Measurements from ENCODE around the gene LRRC47. TPM values are rescaled to one million over a fixed set of nuclear protein-coding genes. Genes with fewer than 3 reads are reported as not detected.

LRRC47 gene
- total and polyA plus RNA-seq, 8 donors = 12.0 to 212 (median 27.1) TPM

- Histone ChIP-seq H3K27ac (no peak overlapping the region), H3K36me3 (peaks cover 20 to 74% (median 68%) of the 10 kb centered on the region in 4 donors), H3K9me3 (no peaks in the 10 kb centered on the region), H3K4me1 (peaks cover 0 to 13% (median 8%) of the 10 kb centered on the region in 4 donors), H3K27me3 (peaks cover 0 to 25% (median 18%) of the 10 kb centered on the region in 3 donors), H3K4me3 (no peak overlapping the region)
- 85 to 94% (median 87%) methylated on average over 14 of the region's 14 CpGs for WGBS, 5 donors
- intact Hi-C loops (cut with DNase I; ENCODE audit: low total_unique reads) = no loop called here
- no peak for DNase-seq
- no peak for TF ChIP-seq EP300 (IDR thresholded peaks at IDR 0.05)
- no peak for TF ChIP-seq POLR2A (IDR thresholded peaks at IDR 0.05)
- TF ChIP-seq POLR2AphosphoS5 (IDR thresholded peaks at IDR 0.05) = no peak
- no peak for TF ChIP-seq CTCF (IDR thresholded peaks at IDR 0.05)
These were observed 59.6 kb downstream of the LRRC47 start for GRCh38 chr1:3736708-3737107.

GRCh38 chr1:3736131-3736561 is 60.2 kb downstream of the LRRC47 start:
- intact Hi-C loops (cut with DNase I; ENCODE audit: low total_unique reads) = no loop called here
- Histone ChIP-seq H3K27ac (no peak overlapping the region), H3K36me3 (peaks cover 19 to 69% (median 63%) of the 10 kb centered on the region in 4 donors), H3K4me1 (peaks cover 0 to 13% (median 8%) of the 10 kb centered on the region in 4 donors), H3K9me3 (no peaks in the 10 kb centered on the region), H3K4me3 (no peak overlapping the region), H3K27me3 (peaks cover 0 to 31% (median 24%) of the 10 kb centered on the region in 3 donors)
- TF ChIP-seq EP300 (IDR thresholded peaks at IDR 0.05) (no peak), POLR2AphosphoS5 (IDR thresholded peaks at IDR 0.05) (no peak)
- 86 to 90% (median 89%) methylated on average over 9 to 13 of the region's 13 CpGs for WGBS, 5 donors
- no peak for DNase-seq

DNA sequence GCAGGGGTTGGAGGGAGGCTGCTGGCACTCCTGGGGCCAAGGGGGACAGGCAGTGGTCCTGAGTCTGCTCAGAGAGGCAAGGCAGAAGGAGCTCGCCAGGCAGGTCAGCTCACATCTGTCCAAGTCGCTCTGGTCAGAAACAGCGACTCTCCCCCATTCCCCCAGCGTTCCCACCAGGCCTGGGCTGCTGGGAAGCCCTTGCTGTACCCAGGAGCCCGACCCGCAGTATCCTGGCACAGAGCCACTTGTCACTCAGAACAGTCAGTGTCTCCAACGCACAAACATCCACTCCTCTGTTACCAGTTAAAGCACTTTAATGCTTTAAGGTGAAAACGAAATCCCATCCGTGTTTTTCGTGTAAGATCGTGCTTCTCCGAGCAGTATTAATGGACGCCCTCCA is 60.6 kb downstream of the LRRC47 start:
- Histone ChIP-seq H3K4me3 (no peak overlapping the region), H3K36me3 (peaks cover 17 to 64% (median 59%) of the 10 kb centered on the region in 4 donors), H3K9me3 (no peaks in the 10 kb centered on the region), H3K4me1 (peaks cover 0 to 13% (median 8%) of the 10 kb centered on the region in 4 donors), H3K27me3 (peaks cover 0 to 36% (median 29%) of the 10 kb centered on the region in 3 donors), H3K27ac (no peak overlapping the region)
- DNase-seq = no peak
- WGBS, 5 donors = 80 to 90% (median 85%) methylated on average over 13 of the region's 13 CpGs
- TF ChIP-seq EP300 (IDR thresholded peaks at IDR 0.05) = no peak
- no peak for TF ChIP-seq CTCF (IDR thresholded peaks at IDR 0.05)
- TF ChIP-seq POLR2AphosphoS5 (IDR thresholded peaks at IDR 0.05) = no peak
- TF ChIP-seq POLR2A (IDR thresholded peaks at IDR 0.05) = no peak
- intact Hi-C loops (cut with DNase I; ENCODE audit: low total_unique reads) = no loop called here

- DNase-seq = no peak
- no peak overlapping the region for H3K4me3 ChIP-seq
- H3K4me1 ChIP-seq = peaks cover 0 to 13% (median 8%) of the 10 kb centered on the region in 4 donors
- TF ChIP-seq CTCF (IDR thresholded peaks at IDR 0.05) (no peak), POLR2A (IDR thresholded peaks at IDR 0.05) (no peak), POLR2AphosphoS5 (IDR thresholded peaks at IDR 0.05) (no peak), EP300 (IDR thresholded peaks at IDR 0.05) (no peak)
- H3K9me3 ChIP-seq = no peaks in the 10 kb centered on the region
- 82 to 87% (median 87%) methylated on average over 12 of the region's 12 CpGs for WGBS, 5 donors
- H3K36me3 ChIP-seq = peaks cover 15 to 59% (median 55%) of the 10 kb centered on the region in 4 donors
- H3K27me3 ChIP-seq = peaks cover 0 to 41% (median 33%) of the 10 kb centered on the region in 3 donors
- intact Hi-C loops (cut with DNase I; ENCODE audit: low total_unique reads) = no loop called here
- H3K27ac ChIP-seq = no peak overlapping the region
These were observed 61.1 kb downstream of the LRRC47 start for GRCh38 chr1:3735027-3735681.

DNA sequence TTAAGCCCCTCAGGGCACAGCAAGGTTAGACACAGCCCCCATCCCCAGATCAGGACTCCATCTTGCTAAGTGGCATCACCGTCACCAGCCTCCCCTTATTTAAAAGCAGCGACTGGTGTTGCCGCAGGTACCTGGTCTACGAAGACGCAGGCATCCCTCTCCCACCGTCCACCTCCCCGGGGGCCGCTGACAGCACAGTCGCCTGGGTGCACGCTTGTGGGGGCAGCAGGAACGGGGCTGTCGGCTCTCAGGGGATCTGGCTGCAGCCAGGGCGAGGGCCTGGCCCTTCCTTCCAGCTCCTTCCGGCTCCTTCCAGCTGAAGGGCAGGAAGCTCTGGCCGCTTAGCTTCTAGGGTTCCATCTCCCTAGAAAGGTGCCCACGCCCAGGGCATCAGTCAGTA is 61.7 kb downstream of the LRRC47 start:
- peaks cover 0 to 46% (median 38%) of the 10 kb centered on the region in 3 donors for H3K27me3 ChIP-seq
- no peak overlapping the region for H3K4me3 ChIP-seq
- intact Hi-C loops (cut with DNase I; ENCODE audit: low total_unique reads) = no loop called here
- H3K36me3 ChIP-seq = peaks cover 11 to 53% (median 50%) of the 10 kb centered on the region in 4 donors
- DNase-seq = no peak
- no peak overlapping the region for H3K27ac ChIP-seq
- no peaks in the 10 kb centered on the region for H3K9me3 ChIP-seq
- peaks cover 0 to 13% (median 8%) of the 10 kb centered on the region in 4 donors for H3K4me1 ChIP-seq
- TF ChIP-seq EP300 (IDR thresholded peaks at IDR 0.05) (no peak), POLR2AphosphoS5 (IDR thresholded peaks at IDR 0.05) (no peak), POLR2A (IDR thresholded peaks at IDR 0.05) (no peak), CTCF (IDR thresholded peaks at IDR 0.05) (no peak)
- 91 to 95% (median 94%) methylated on average over 10 to 16 of the region's 16 CpGs for WGBS, 5 donors

Data from stomach (tissue), 9 donors.